ENCODE data around the gene LRP1-AS.

LRP1-AS gene

GRCh38 chr12:57169046-57169795, 21.8 kb upstream of the LRP1-AS start:
- H3K4me1 ChIP-seq: peaks cover 0 to 12% (median 0%) of the 10 kb centered on the region in 4 donors
- peaks cover 74 to 100% (median 83%) of the 10 kb centered on the region in 3 donors for H3K36me3 ChIP-seq
- TF ChIP-seq, protein P1, sequence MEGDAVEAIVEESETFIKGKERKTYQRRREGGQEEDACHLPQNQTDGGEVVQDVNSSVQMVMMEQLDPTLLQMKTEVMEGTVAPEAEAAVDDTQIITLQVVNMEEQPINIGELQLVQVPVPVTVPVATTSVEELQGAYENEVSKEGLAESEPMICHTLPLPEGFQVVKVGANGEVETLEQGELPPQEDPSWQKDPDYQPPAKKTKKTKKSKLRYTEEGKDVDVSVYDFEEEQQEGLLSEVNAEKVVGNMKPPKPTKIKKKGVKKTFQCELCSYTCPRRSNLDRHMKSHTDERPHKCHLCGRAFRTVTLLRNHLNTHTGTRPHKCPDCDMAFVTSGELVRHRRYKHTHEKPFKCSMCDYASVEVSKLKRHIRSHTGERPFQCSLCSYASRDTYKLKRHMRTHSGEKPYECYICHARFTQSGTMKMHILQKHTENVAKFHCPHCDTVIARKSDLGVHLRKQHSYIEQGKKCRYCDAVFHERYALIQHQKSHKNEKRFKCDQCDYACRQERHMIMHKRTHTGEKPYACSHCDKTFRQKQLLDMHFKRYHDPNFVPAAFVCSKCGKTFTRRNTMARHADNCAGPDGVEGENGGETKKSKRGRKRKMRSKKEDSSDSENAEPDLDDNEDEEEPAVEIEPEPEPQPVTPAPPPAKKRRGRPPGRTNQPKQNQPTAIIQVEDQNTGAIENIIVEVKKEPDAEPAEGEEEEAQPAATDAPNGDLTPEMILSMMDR (IDR thresholded peaks at IDR 0.05): no peak
- intact Hi-C loops (cut with DNase I; ENCODE audit: low total_unique reads): no loop called here
- no peak overlapping the region for H3K4me3 ChIP-seq
- DNase-seq: no peak
- no peaks in the 10 kb centered on the region for H3K27me3 ChIP-seq
- no peaks in the 10 kb centered on the region for H3K9me3 ChIP-seq
- peak overlapping the region in 1 of 2 donors; percentile 37 for H3K27ac ChIP-seq

DNA sequence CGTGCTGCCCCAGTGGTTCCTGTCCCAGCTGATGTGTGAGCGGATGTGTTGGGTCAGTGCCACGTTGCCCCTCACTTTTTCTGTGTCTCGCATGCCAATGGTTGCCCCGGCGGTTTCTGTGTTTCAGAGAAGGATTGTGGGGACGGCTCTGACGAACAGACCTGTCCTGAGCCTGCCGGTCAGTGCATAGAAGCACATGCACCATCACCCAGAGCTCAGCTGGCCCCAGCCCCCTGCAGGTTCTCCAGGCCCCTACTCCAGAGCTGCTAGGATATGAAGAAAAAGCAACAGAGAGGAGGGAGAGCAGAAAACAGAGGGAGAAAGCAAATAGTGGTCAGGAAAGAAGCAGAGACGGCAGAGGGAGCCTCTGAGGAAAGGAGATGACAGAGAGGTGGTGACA, 20.6 kb upstream of the LRP1-AS start:
- H3K4me1 ChIP-seq: peaks cover 0 to 12% (median 0%) of the 10 kb centered on the region in 4 donors
- intact Hi-C loops (cut with DNase I; ENCODE audit: low total_unique reads): no loop called here
- DNase-seq: no peak
- H3K9me3 ChIP-seq: no peaks in the 10 kb centered on the region
- no peaks in the 10 kb centered on the region for H3K27me3 ChIP-seq
- H3K36me3 ChIP-seq: peaks cover 75 to 99% (median 83%) of the 10 kb centered on the region in 3 donors
- TF ChIP-seq, protein P1 (IDR thresholded peaks at IDR 0.05): no peak
- no peak overlapping the region for H3K4me3 ChIP-seq
- no peak overlapping the region for H3K27ac ChIP-seq

GRCh38 chr12:57166971-57167371, 19.6 kb upstream of the LRP1-AS start:
- Histone ChIP-seq H3K4me1 (peaks cover 0 to 12% (median 0%) of the 10 kb centered on the region in 4 donors), H3K27me3 (no peaks in the 10 kb centered on the region), H3K9me3 (no peaks in the 10 kb centered on the region), H3K27ac (no peak overlapping the region), H3K4me3 (no peak overlapping the region), H3K36me3 (peaks cover 85 to 99% (median 89%) of the 10 kb centered on the region in 3 donors)
- intact Hi-C loops (cut with DNase I; ENCODE audit: low total_unique reads): no loop called here
- TF ChIP-seq, protein P1 (IDR thresholded peaks at IDR 0.05): no peak
- no peak for DNase-seq

DNA sequence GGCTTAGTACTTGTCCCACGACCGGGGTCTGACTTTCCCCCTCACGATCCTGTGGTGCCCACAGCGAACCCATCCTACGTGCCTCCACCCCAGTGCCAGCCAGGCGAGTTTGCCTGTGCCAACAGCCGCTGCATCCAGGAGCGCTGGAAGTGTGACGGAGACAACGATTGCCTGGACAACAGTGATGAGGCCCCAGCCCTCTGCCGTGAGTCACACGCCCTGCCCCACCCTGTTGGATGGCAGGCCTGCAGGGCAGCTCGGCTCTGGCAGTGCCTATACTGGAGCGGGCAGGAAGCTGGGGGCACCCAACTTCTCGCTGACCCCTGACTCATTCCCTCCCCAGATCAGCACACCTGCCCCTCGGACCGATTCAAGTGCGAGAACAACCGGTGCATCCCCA, 18.3 kb upstream of the LRP1-AS start:
- Histone ChIP-seq H3K9me3 (no peaks in the 10 kb centered on the region), H3K27ac (peak overlapping the region in 1 of 2 donors; percentile 1), H3K27me3 (no peaks in the 10 kb centered on the region), H3K4me1 (peaks cover 0 to under 1% (median 0%) of the 10 kb centered on the region in 4 donors), H3K36me3 (peaks cover 96 to 99% (median 98%) of the 10 kb centered on the region in 3 donors), H3K4me3 (no peak overlapping the region)
- TF ChIP-seq, protein P1 (IDR thresholded peaks at IDR 0.05): no peak
- intact Hi-C loops (cut with DNase I; ENCODE audit: low total_unique reads): no loop called here
- DNase-seq: no peak

GRCh38 chr12:57164966-57165625, 17.7 kb upstream of the LRP1-AS start:
- peak overlapping the region; percentile 0 to 16 for H3K27ac ChIP-seq
- no peak overlapping the region for H3K4me3 ChIP-seq
- no peak for DNase-seq
- H3K36me3 ChIP-seq: peaks cover 96 to 99% (median 98%) of the 10 kb centered on the region in 3 donors
- TF ChIP-seq, protein P1 (IDR thresholded peaks at IDR 0.05): no peak
- intact Hi-C loops (cut with DNase I; ENCODE audit: low total_unique reads): no loop called here
- H3K27me3 ChIP-seq: no peaks in the 10 kb centered on the region
- no peaks in the 10 kb centered on the region for H3K4me1 ChIP-seq
- H3K9me3 ChIP-seq: no peaks in the 10 kb centered on the region
